Spleen (tissue), 11 donors: ENCODE results near the gene NDUFAF8. TPM values are rescaled to one million over a fixed set of nuclear protein-coding genes. Genes with fewer than 3 reads are reported as not detected.
A peak's percentile ranks its signal among the peaks of the same experiment; 100 is the strongest.

Source experiments
- DNase-seq: peaks from one replicate; pipeline ENCODE4 v3.0.0-alpha.2; 2020
- H3K27ac ChIP-seq, 8 donors: fragments of 200-600 bp; sonication (generic) in 7 of 8; 1 replicate in 4 of 8; 2 replicates in 4 of 8; pipeline versions ENCODE4 v1.5.0 to v1.8.0; 2016 to 2021; ENCODE audit warnings: inconsistent platforms in 4 of 8, mild to moderate bottlenecking in 4 of 8, moderate library complexity in 1 of 8
- H3K27me3 ChIP-seq, 7 donors: fragments of 200-600 bp; sonication (generic) in 6 of 7; replicated peaks in 1 of 7; 1 replicate in 4 of 7; 2 replicates in 3 of 7; pipeline versions ENCODE4 v1.5.0 to v1.8.0; 2016 to 2021; ENCODE audit warnings: inconsistent platforms in 3 of 7, mild to moderate bottlenecking in 1 of 7
- H3K36me3 ChIP-seq, 6 donors: fragments of 200-600 bp; sonication (generic) in 5 of 6; 1 replicate in 4 of 6; 2 replicates in 2 of 6; pipeline versions ENCODE4 v1.5.0 to v1.8.0; 2016 to 2021; ENCODE audit warnings: inconsistent platforms in 2 of 6
- H3K4me1 ChIP-seq, 6 donors: fragments of 200-600 bp; sonication (generic) in 5 of 6; 1 replicate in 3 of 6; 2 replicates in 3 of 6; pipeline versions ENCODE4 v1.5.0 to v1.8.0; 2016 to 2021; ENCODE audit warnings: inconsistent platforms in 3 of 6
- H3K4me3 ChIP-seq, 8 donors: fragments of 200-600 bp; sonication (generic) in 7 of 8; 1 replicate in 4 of 8; 2 replicates in 4 of 8; pipeline versions ENCODE4 v1.5.0 to v1.8.0; 2016 to 2021; ENCODE audit warnings: inconsistent platforms in 4 of 8, mild to moderate bottlenecking in 4 of 8, moderate library complexity in 2 of 8
- H3K9me3 ChIP-seq, 8 donors: fragments of 200-600 bp; sonication (generic) in 7 of 8; 1 replicate in 4 of 8; 2 replicates in 4 of 8; pipeline versions ENCODE4 v1.5.0 to v1.8.0; 2016 to 2021; ENCODE audit warnings: inconsistent platforms in 4 of 8
- CTCF ChIP-seq, 11 experiments: fragments of 200-600 bp in 7 of 11; fragments of 450-650 bp in 4 of 11; sonication (generic) in 4 of 11; IDR thresholded peaks in 8 of 11; conservative IDR thresholded peaks in 3 of 11; 1 replicate in 7 of 11; 2 replicates in 4 of 11; pipeline versions ENCODE4 v1.4.0 to v1.8.0; 2016 to 2021; ENCODE audit warnings: antibody characterized with exemption in 11 of 11, inconsistent platforms in 4 of 11, mild to moderate bottlenecking in 1 of 11
- POLR2A ChIP-seq, 3 donors: fragments of 450-650 bp; IDR thresholded peaks; one replicate each; pipeline ENCODE4 v1.5.1; 2017; ENCODE audit warnings: antibody characterized with exemption in 3 of 3, mild to moderate bottlenecking in 1 of 3
- POLR2AphosphoS5 ChIP-seq, 3 donors: sonication (generic); formaldehyde crosslinking; IDR thresholded peaks; one replicate each; pipeline ENCODE4 v1.5.1; 2017; ENCODE audit warnings: antibody characterized with exemption in 3 of 3
- WGBS, 5 donors: extraction: QIAGEN DNeasy Blood & Tissue Kit in 3 of 5; methylation state at CpG; one replicate each; pipeline versions ENCODE4 v1.1.5 to v1.1.7; 2013 to 2018; 5-methylcytosine and 5-hydroxymethylcytosine counted together
- intact Hi-C: fragments of 100-400 bp; cut with DNase I; formaldehyde crosslinking; loops from one replicate; pipeline ENCODE4 v1.15.0; 2023; ENCODE audit warnings: low total_unique reads
- polyA plus RNA-seq, 3 donors: library from polyadenylated mRNA; stranded (reverse); fragments of 200-250 nt; gene quantifications; one replicate each; pipeline ENCODE4 v1.2.1, GENCODE V29; 2013
- total RNA-seq, 7 donors: library from RNA; depleted of rRNA in 3 of 7; stranded (reverse); fragments of >200 nt in 3 of 7; fragmentation: NEBNext Ultra II Directional in 4 of 7; extraction: Animal tissue kit (Norgen Biotek cat#: 25700) in 4 of 7; gene quantifications; one replicate each; pipeline versions ENCODE4 v1.1.0 to v1.2.1, GENCODE V29; 2016 to 2021
- donor health status: healthy with polysubstance abuse.
- donor health status: DM: no; HTN: no; CAD: no; lungs with moderate emphysema.
- donor health status: DM: no; HTN: no; CAD: no.
- donor health status: Bipolar disorder and iron deficiency.
- donor health status: healthy.
- donor health status: DM: no; HTN: no; CAD: no.
- donor health status: DM: yes; HTN: yes; CAD: no.

NDUFAF8 gene
- total and polyA plus RNA-seq, 10 donors: 22.0 to 57.6 (median 39.5) TPM

GRCh38 chr17:81280571-81280970 is 41.5 kb downstream of the NDUFAF8 start:
- H3K4me1 ChIP-seq: peaks cover 5 to 23% (median 15%) of the 10 kb centered on the region in 6 donors
- H3K27me3 ChIP-seq: no peaks in the 10 kb centered on the region
- no peak for DNase-seq
- no peak for TF ChIP-seq POLR2A (IDR thresholded peaks at IDR 0.05)
- TF ChIP-seq POLR2AphosphoS5 (IDR thresholded peaks at IDR 0.05): peak in 1 of 3 donors; percentile 35
- 92 to 98% (median 96%) methylated on average over 19 to 24 of the region's 24 CpGs for WGBS, 5 donors
- no peak overlapping the region for H3K4me3 ChIP-seq
- intact Hi-C loops: no loop called here
- H3K9me3 ChIP-seq: no peaks in the 10 kb centered on the region
- H3K27ac ChIP-seq: no peak overlapping the region
- H3K36me3 ChIP-seq: peaks cover 0 to 93% (median 70%) of the 10 kb centered on the region in 6 donors

GRCh38 chr17:81282141-81282540 is 43.0 kb downstream of the NDUFAF8 start:
- Histone ChIP-seq H3K4me1 (peaks cover 20 to 39% (median 31%) of the 10 kb centered on the region in 6 donors), H3K4me3 (no peak overlapping the region), H3K36me3 (peaks cover 0 to 86% (median 54%) of the 10 kb centered on the region in 6 donors), H3K27me3 (no peaks in the 10 kb centered on the region), H3K27ac (no peak overlapping the region), H3K9me3 (no peaks in the 10 kb centered on the region)
- TF ChIP-seq POLR2A (IDR thresholded peaks at IDR 0.05) (no peak), POLR2AphosphoS5 (IDR thresholded peaks at IDR 0.05) (no peak)
- no peak for DNase-seq
- 94 to 97% (median 95%) methylated on average over 29 to 33 of the region's 33 CpGs for WGBS, 5 donors
- intact Hi-C loops: no loop called here

- no peaks in the 10 kb centered on the region for H3K27me3 ChIP-seq
- DNase-seq: no peak
- H3K27ac ChIP-seq: no peak overlapping the region
- intact Hi-C loops: no loop called here
- peaks cover 0 to 86% (median 53%) of the 10 kb centered on the region in 6 donors for H3K36me3 ChIP-seq
- H3K4me1 ChIP-seq: peaks cover 28 to 42% (median 38%) of the 10 kb centered on the region in 6 donors
- TF ChIP-seq POLR2A (IDR thresholded peaks at IDR 0.05) (no peak), CTCF (IDR thresholded peaks at IDR 0.05 in 8 of 11, conservative IDR thresholded peaks at IDR 0.05 in 3 of 11) (no peak), POLR2AphosphoS5 (IDR thresholded peaks at IDR 0.05) (no peak)
- no peaks in the 10 kb centered on the region for H3K9me3 ChIP-seq
- H3K4me3 ChIP-seq: no peak overlapping the region
- 94 to 97% (median 96%) methylated on average over 12 to 16 of the region's 16 CpGs for WGBS, 5 donors
These were observed 43.8 kb downstream of the NDUFAF8 start for GRCh38 chr17:81282876-81283275.

- 3 to 5% (median 3%) methylated on average over 24 to 37 of the region's 37 CpGs for WGBS, 5 donors
- Histone ChIP-seq H3K36me3 (peaks cover 0 to 86% (median 49%) of the 10 kb centered on the region in 6 donors), H3K9me3 (no peaks in the 10 kb centered on the region), H3K27ac (peak overlapping the region; percentile 83 to 91 (median 87)), H3K27me3 (no peaks in the 10 kb centered on the region), H3K4me3 (peak overlapping the region; percentile 30 to 69 (median 48)), H3K4me1 (peaks cover 30 to 67% (median 47%) of the 10 kb centered on the region in 6 donors)
- DNase-seq: peak; percentile 95
- TF ChIP-seq POLR2A (IDR thresholded peaks at IDR 0.05): peak in 1 of 3 donors; percentile 12
- TF ChIP-seq CTCF (IDR thresholded peaks at IDR 0.05 in 8 of 11, conservative IDR thresholded peaks at IDR 0.05 in 3 of 11): peak in 1 of 11 experiments; percentile 4
- peak; percentile 86 to 95 (median 92) for TF ChIP-seq POLR2AphosphoS5 (IDR thresholded peaks at IDR 0.05)
- intact Hi-C loops: no loop called here
These were observed 46.2 kb downstream of the NDUFAF8 start for GRCh38 chr17:81285179-81285878.

GRCh38 chr17:81285894-81286293 is 46.8 kb downstream of the NDUFAF8 start:
- intact Hi-C loops: no loop called here
- Histone ChIP-seq H3K4me1 (peaks cover 30 to 72% (median 48%) of the 10 kb centered on the region in 6 donors), H3K4me3 (peak overlapping the region in 7 of 8 donors; percentile 30 to 69 (median 48)), H3K9me3 (no peaks in the 10 kb centered on the region), H3K36me3 (peaks cover 0 to 86% (median 44%) of the 10 kb centered on the region in 6 donors), H3K27me3 (no peaks in the 10 kb centered on the region), H3K27ac (peak overlapping the region; percentile 83 to 91 (median 87))
- no peak for DNase-seq
- 31 to 66% (median 39%) methylated on average over 7 to 12 of the region's 12 CpGs for WGBS, 5 donors
- no peak for TF ChIP-seq POLR2A (IDR thresholded peaks at IDR 0.05)
- no peak for TF ChIP-seq POLR2AphosphoS5 (IDR thresholded peaks at IDR 0.05)
- TF ChIP-seq CTCF (IDR thresholded peaks at IDR 0.05 in 8 of 11, conservative IDR thresholded peaks at IDR 0.05 in 3 of 11): no peak
